Measurements from ENCODE around the gene RNF32.
"Not testable (repeated sequence)": the region's sequence is repeated elsewhere in the genome, so short reads cannot be mapped to it uniquely, and the experiment has no call there.

The RNF32 gene

GRCh38 chr7:156638443-156639077 is 2.0 kb upstream of the RNF32 start:
- TF ChIP-seq JUND (IDR thresholded peaks at IDR 0.05; ENCODE audit: low read depth): no peak
- in situ Hi-C loops (cut with HindIII; ENCODE audit: low pct_unique_long_range_greater_than_20kb, low sequenced_read_pairs): no loop called here
- no peak for DNase-seq (ENCODE audit: low read depth in 1 of 2, low spot score in 1 of 2)

- in situ Hi-C loops (cut with HindIII; ENCODE audit: low pct_unique_long_range_greater_than_20kb, low sequenced_read_pairs): no loop called here
- no peak for TF ChIP-seq JUND (IDR thresholded peaks at IDR 0.05; ENCODE audit: low read depth)
- DNase-seq (ENCODE audit: low read depth in 1 of 2, low spot score in 1 of 2): no peak
Observed at GRCh38 chr7:156639426-156640256, 933 bp upstream of the RNF32 start.

- in situ Hi-C loops (cut with HindIII; ENCODE audit: low pct_unique_long_range_greater_than_20kb, low sequenced_read_pairs): no loop called here
Observed at GRCh38 chr7:156640949-156641485, 443 bp downstream of the RNF32 start.

GRCh38 chr7:156642306-156643045 is 1.9 kb downstream of the RNF32 start:
- no peak for DNase-seq (ENCODE audit: low read depth in 1 of 2, low spot score in 1 of 2)
- no peak for TF ChIP-seq JUND (IDR thresholded peaks at IDR 0.05; ENCODE audit: low read depth)
- in situ Hi-C loops (cut with HindIII; ENCODE audit: low pct_unique_long_range_greater_than_20kb, low sequenced_read_pairs): no loop called here

More at GRCh38 chr7:156640949-156641485, 443 bp downstream of the RNF32 start:
- DNase-seq (ENCODE audit: low read depth in 1 of 2, low spot score in 1 of 2): peak; percentile 23 to 38
- TF ChIP-seq JUND (IDR thresholded peaks at IDR 0.05; ENCODE audit: low read depth): no peak

- in situ Hi-C loops (cut with HindIII; ENCODE audit: low pct_unique_long_range_greater_than_20kb, low sequenced_read_pairs): not testable (repeated sequence)
Observed at GRCh38 chr7:156647330-156647729, 6.8 kb downstream of the RNF32 start.

GRCh38 chr7:156650042-156650441 is 9.5 kb downstream of the RNF32 start:
- in situ Hi-C loops (cut with HindIII; ENCODE audit: low pct_unique_long_range_greater_than_20kb, low sequenced_read_pairs): no loop called here
- peak in 1 of 2 experiments; percentile 52 for DNase-seq (ENCODE audit: low read depth in 1 of 2, low spot score in 1 of 2)
- TF ChIP-seq JUND (IDR thresholded peaks at IDR 0.05; ENCODE audit: low read depth): no peak

More at GRCh38 chr7:156647330-156647729, 6.8 kb downstream of the RNF32 start:
- DNase-seq (ENCODE audit: low read depth in 1 of 2, low spot score in 1 of 2): not testable (repeated sequence)

- TF ChIP-seq JUND (IDR thresholded peaks at IDR 0.05; ENCODE audit: low read depth): no peak
- no peak for DNase-seq (ENCODE audit: low read depth in 1 of 2, low spot score in 1 of 2)
- in situ Hi-C loops (cut with HindIII; ENCODE audit: low pct_unique_long_range_greater_than_20kb, low sequenced_read_pairs): no loop called here
Observed at GRCh38 chr7:156651474-156651873, 10.9 kb downstream of the RNF32 start.

- in situ Hi-C loops (cut with HindIII; ENCODE audit: low pct_unique_long_range_greater_than_20kb, low sequenced_read_pairs): no loop called here
- DNase-seq (ENCODE audit: low read depth in 1 of 2, low spot score in 1 of 2): no peak
- TF ChIP-seq JUND (IDR thresholded peaks at IDR 0.05; ENCODE audit: low read depth): no peak
Observed at GRCh38 chr7:156652886-156653568, 12.5 kb downstream of the RNF32 start.

- in situ Hi-C loops (cut with HindIII; ENCODE audit: low pct_unique_long_range_greater_than_20kb, low sequenced_read_pairs): no loop called here
- no peak for TF ChIP-seq JUND (IDR thresholded peaks at IDR 0.05; ENCODE audit: low read depth)
- DNase-seq (ENCODE audit: low read depth in 1 of 2, low spot score in 1 of 2): no peak
Observed at GRCh38 chr7:156654511-156655234, 14.1 kb downstream of the RNF32 start.

GRCh38 chr7:156655251-156655650 is 14.7 kb downstream of the RNF32 start:
- in situ Hi-C loops (cut with HindIII; ENCODE audit: low pct_unique_long_range_greater_than_20kb, low sequenced_read_pairs): no loop called here
- TF ChIP-seq JUND (IDR thresholded peaks at IDR 0.05; ENCODE audit: low read depth): no peak

GRCh38 chr7:156655983-156656382 is 15.4 kb downstream of the RNF32 start:
- in situ Hi-C loops (cut with HindIII; ENCODE audit: low pct_unique_long_range_greater_than_20kb, low sequenced_read_pairs): no loop called here
- TF ChIP-seq JUND (IDR thresholded peaks at IDR 0.05; ENCODE audit: low read depth): no peak
- no peak for DNase-seq (ENCODE audit: low read depth in 1 of 2, low spot score in 1 of 2)

More at GRCh38 chr7:156655251-156655650, 14.7 kb downstream of the RNF32 start:
- DNase-seq (ENCODE audit: low read depth in 1 of 2, low spot score in 1 of 2): no peak
